GM18511 (cell line): ENCODE measurements around the gene YPEL5.

Experiments
- ATAC-seq: cut with Tn5 transposase; IDR thresholded peaks from one replicate; pipeline ENCODE4 v1.9.1; 2021; ENCODE audit warnings: mild to moderate bottlenecking, moderate library complexity; ENCODE audit not compliant: unreplicated experiment

Gene YPEL5

GRCh38 chr2:30201990-30202389 is 55.2 kb downstream of the YPEL5 start:
- no peak for ATAC-seq

GRCh38 chr2:30203156-30203555 is 56.3 kb downstream of the YPEL5 start:
- ATAC-seq, result no peak

- no peak for ATAC-seq
These were observed 57.5 kb downstream of the YPEL5 start for GRCh38 chr2:30204281-30204680.

- ATAC-seq, result no peak
These were observed 58.6 kb downstream of the YPEL5 start for GRCh38 chr2:30205456-30205855.

- ATAC-seq, result no peak
These were observed 59.9 kb downstream of the YPEL5 start for GRCh38 chr2:30206461-30207430.

GRCh38 chr2:30208453-30208852 is 61.6 kb downstream of the YPEL5 start:
- no peak for ATAC-seq

- ATAC-seq, result no peak
These were observed 62.4 kb downstream of the YPEL5 start for GRCh38 chr2:30209227-30209626.
